Tibial artery (tissue), 4 donors: ENCODE results near the gene IL11RA.

ENCODE experiments used
- DNase-seq, 2 donors: peaks; one replicate each; pipeline ENCODE4 v3.0.0-alpha.2; 2019
- H3K27ac ChIP-seq, 2 donors: fragments of 200-600 bp; sonication (generic) in 1 of 2; 1 replicate in 1 of 2; 2 replicates in 1 of 2; pipeline ENCODE4 v1.5.1; 2018 to 2019; ENCODE audit warnings: mild to moderate bottlenecking in 1 of 2
- H3K27me3 ChIP-seq, 2 donors: fragments of 200-600 bp; sonication (generic) in 1 of 2; one replicate each; pipeline versions ENCODE4 v1.5.1 to v1.6.0; 2016 to 2019
- H3K36me3 ChIP-seq, 3 donors: fragments of 200-600 bp; sonication (generic) in 2 of 3; one replicate each; pipeline ENCODE4 v1.5.1; 2016 to 2019; ENCODE audit warnings: mild to moderate bottlenecking in 2 of 3
- H3K4me1 ChIP-seq, 4 donors: fragments of 200-600 bp; sonication (generic) in 2 of 4; 1 replicate in 3 of 4; 2 replicates in 1 of 4; pipeline ENCODE4 v1.5.1; 2016 to 2019
- H3K4me3 ChIP-seq, 2 donors: fragments of 200-600 bp; sonication (generic) in 1 of 2; 1 replicate in 1 of 2; 2 replicates in 1 of 2; pipeline ENCODE4 v1.5.1; 2018 to 2019; ENCODE audit warnings: mild to moderate bottlenecking in 2 of 2
- H3K9me3 ChIP-seq, 3 donors: fragments of 200-600 bp; sonication (generic) in 1 of 3; one replicate each; pipeline ENCODE4 v1.5.1; 2016 to 2019
- CTCF ChIP-seq, 2 experiments: fragments of 200-600 bp in 1 of 2; fragments of 450-650 bp in 1 of 2; IDR thresholded peaks; one replicate each; pipeline ENCODE4 v1.5.1; 2017 to 2019; ENCODE audit warnings: antibody characterized with exemption in 2 of 2, mild to moderate bottlenecking in 1 of 2, moderate library complexity in 1 of 2
- intact Hi-C: fragments of 100-400 bp; cut with DNase I; formaldehyde crosslinking; loops from one replicate; pipeline ENCODE4 v1.15.0; 2023; ENCODE audit warnings: low total_unique reads

The IL11RA gene

GRCh38 chr9:34633166-34633565 lies 18.8 kb upstream of the IL11RA start:
- Histone ChIP-seq H3K4me1 (peaks cover 0 to 35% (median 31%) of the 10 kb centered on the region in 4 donors), H3K4me3 (no peak overlapping the region), H3K27me3 (peaks cover 5 to 27% of the 10 kb centered on the region in 2 donors), H3K9me3 (no peaks in the 10 kb centered on the region), H3K36me3 (peaks cover 0 to 7% (median 0%) of the 10 kb centered on the region in 3 donors), H3K27ac (no peak overlapping the region)
- no peak for DNase-seq
- intact Hi-C loops = loop anchor here (2.0 kb wide), 1 partner anchor 20 kb away; the partner anchor contains the start of gene RPP25L
- TF ChIP-seq CTCF (IDR thresholded peaks at IDR 0.05) = no peak

GRCh38 chr9:34633851-34634550 lies 18.0 kb upstream of the IL11RA start:
- Histone ChIP-seq H3K4me3 (no peak overlapping the region), H3K27ac (no peak overlapping the region), H3K27me3 (peaks cover 5 to 20% of the 10 kb centered on the region in 2 donors), H3K4me1 (peaks cover 0 to 34% (median 28%) of the 10 kb centered on the region in 4 donors), H3K36me3 (peaks cover 0 to 7% (median 0%) of the 10 kb centered on the region in 3 donors), H3K9me3 (no peaks in the 10 kb centered on the region)
- peak; percentile 76 to 80 for TF ChIP-seq CTCF (IDR thresholded peaks at IDR 0.05)
- intact Hi-C loops = loop anchor here (2.0 kb wide), 1 partner anchor 21 kb away; the partner anchor contains the start of gene RPP25L
- no peak for DNase-seq

GRCh38 chr9:34634551-34635248 lies 17.3 kb upstream of the IL11RA start:
- intact Hi-C loops = no loop called here
- Histone ChIP-seq H3K4me3 (no peak overlapping the region), H3K9me3 (no peaks in the 10 kb centered on the region), H3K27ac (no peak overlapping the region), H3K27me3 (peaks cover 0 to 13% of the 10 kb centered on the region in 2 donors), H3K4me1 (peaks cover 0 to 29% (median 23%) of the 10 kb centered on the region in 4 donors), H3K36me3 (peaks cover 0 to 7% (median 0%) of the 10 kb centered on the region in 3 donors)
- no peak for TF ChIP-seq CTCF (IDR thresholded peaks at IDR 0.05)
- DNase-seq = no peak

GRCh38 chr9:34635556-34635955 lies 16.4 kb upstream of the IL11RA start:
- Histone ChIP-seq H3K4me3 (no peak overlapping the region), H3K27me3 (peaks cover 0 to 5% of the 10 kb centered on the region in 2 donors), H3K9me3 (no peaks in the 10 kb centered on the region), H3K27ac (no peak overlapping the region), H3K36me3 (peaks cover 0 to 7% (median 0%) of the 10 kb centered on the region in 3 donors), H3K4me1 (peaks cover 0 to 29% (median 23%) of the 10 kb centered on the region in 4 donors)
- intact Hi-C loops = no loop called here
- DNase-seq = no peak
- TF ChIP-seq CTCF (IDR thresholded peaks at IDR 0.05) = no peak

GRCh38 chr9:34636791-34637355 lies 15.1 kb upstream of the IL11RA start:
- Histone ChIP-seq H3K4me3 (peak overlapping the region; percentile 65 to 80), H3K9me3 (no peaks in the 10 kb centered on the region), H3K4me1 (peaks cover 0 to 29% (median 23%) of the 10 kb centered on the region in 4 donors), H3K27me3 (no peaks in the 10 kb centered on the region), H3K36me3 (peaks cover 0 to 7% (median 0%) of the 10 kb centered on the region in 3 donors), H3K27ac (peak overlapping the region; percentile 87 to 91)
- intact Hi-C loops = no loop called here
- DNase-seq = no peak
- TF ChIP-seq CTCF (IDR thresholded peaks at IDR 0.05) = no peak
